ENCODE measurements around the gene TPRG1. TPM values are rescaled to one million over a fixed set of nuclear protein-coding genes. Genes with fewer than 3 reads are reported as not detected.

TPRG1 gene
- total and polyA plus RNA-seq, 7 experiments from 2014 or later: 0.13 to 5.4 (median 1.3) TPM

DNA sequence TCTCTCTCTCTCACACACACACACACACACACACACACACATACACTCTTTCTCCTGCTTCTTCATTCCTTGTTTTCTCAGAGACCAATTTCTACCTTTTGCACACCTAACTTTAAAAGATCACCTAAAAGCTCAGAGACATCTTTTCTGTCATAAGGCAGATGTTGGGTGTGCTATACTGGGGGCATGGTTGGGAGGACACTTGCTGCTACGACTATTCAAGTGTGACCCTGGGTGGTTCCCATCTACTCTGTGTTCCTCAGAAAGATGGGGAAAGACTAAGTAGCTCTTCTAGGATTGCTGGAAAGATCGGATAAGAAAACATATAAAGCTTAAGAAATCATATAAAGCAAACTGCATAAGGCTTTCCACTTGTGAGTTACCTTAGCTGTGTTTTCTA lies 33.2 kb downstream of the TPRG1 start:
- ATAC-seq: no peak
- CTCF ChIA-PET: interaction anchor here (0.6 to 1.1 kb wide), 2 partner anchors 55 to 1465 kb away, joined by 3 read pairs; no protein-coding TSS in a partner anchor

DNA sequence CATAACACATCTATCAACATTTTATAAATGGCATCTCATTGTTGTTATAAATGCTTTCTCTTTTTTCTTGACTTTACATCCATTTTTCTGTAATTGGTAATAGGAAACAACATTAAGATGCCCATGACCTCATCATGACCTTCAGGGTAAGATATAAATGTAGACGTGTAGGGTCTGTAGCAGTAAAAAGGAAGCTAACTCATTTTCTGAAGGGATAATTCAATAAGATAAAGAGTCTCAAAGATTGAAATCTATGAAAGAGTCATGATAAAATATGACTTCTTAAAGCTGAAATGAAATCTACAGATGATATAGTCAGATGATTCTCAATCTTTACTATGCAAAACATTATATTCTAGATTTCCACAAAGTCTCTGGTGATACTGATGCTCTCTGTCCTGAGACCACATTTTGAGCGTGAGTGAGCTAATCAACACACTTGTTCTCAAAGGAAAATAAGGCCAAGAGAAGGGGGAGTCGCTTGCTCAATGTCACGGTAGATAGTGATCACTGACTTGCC lies 38.5 kb downstream of the TPRG1 start:
- ChIA-PET CTCF (no interaction called here), POLR2A (interaction anchor here (0.6 kb wide), 1 partner anchor 99 kb away, joined by 5 read pairs; no protein-coding TSS in a partner anchor)

More for the DNA sequence above, 33.2 kb downstream of the TPRG1 start:
- no peak for DNase-seq
- H3K9me3 Mint-ChIP-seq: no peaks in the 10 kb centered on the region
- H3K4me1 Mint-ChIP-seq: peaks cover 0 to 4% (median 0%) of the 10 kb centered on the region in 7 donors
- no peak overlapping the region for H3K4me3 Mint-ChIP-seq
- no peaks in the 10 kb centered on the region for H3K36me3 Mint-ChIP-seq
- Histone ChIP-seq H3K9me3 (ENCODE audit: control insufficient read depth in 2 of 3, low read length in 3 of 3) (no peaks in the 10 kb centered on the region), H3K27me3 (ENCODE audit: control insufficient read depth in 2 of 2, insufficient read depth in 2 of 2, low read length in 2 of 2) (no peaks in the 10 kb centered on the region), H3K4me3 (ENCODE audit: low read length) (no peak overlapping the region), H3K27ac (ENCODE audit: low read depth, low read length) (no peak overlapping the region), H3K4me1 (ENCODE audit: control insufficient read depth in 2 of 2, insufficient read depth in 2 of 2, low read length in 2 of 2) (no peaks in the 10 kb centered on the region), H3K36me3 (ENCODE audit: control insufficient read depth in 2 of 3, insufficient read depth in 3 of 3, low read length in 3 of 3) (no peaks in the 10 kb centered on the region)
- no peak overlapping the region for H3K27ac Mint-ChIP-seq
- POLR2A ChIA-PET: no interaction called here
- intact Hi-C loops (cut with micrococcal nuclease): no loop called here
- H3K27me3 Mint-ChIP-seq: peaks cover 0 to 18% (median 5%) of the 10 kb centered on the region in 5 donors

DNA sequence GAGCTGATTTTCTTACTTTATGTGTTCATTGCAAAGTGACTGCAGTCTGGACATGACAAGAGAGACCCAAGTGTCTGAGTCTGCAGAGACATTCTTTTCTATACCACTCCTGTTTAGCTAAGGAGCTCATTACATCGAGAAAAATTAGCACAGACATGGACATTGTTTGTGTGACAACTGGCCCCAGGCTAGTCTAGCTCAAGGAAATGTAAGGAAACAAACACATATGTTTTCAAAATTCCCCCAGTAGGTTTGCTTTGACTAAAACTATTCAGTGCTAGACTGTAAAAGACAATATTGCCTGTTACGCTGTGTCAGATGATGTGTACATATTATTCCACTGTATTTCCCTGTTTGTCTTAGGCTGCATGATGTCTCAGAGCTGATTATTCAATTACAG lies 40.9 kb downstream of the TPRG1 start:
- Histone ChIP-seq H3K27me3 (ENCODE audit: control insufficient read depth in 2 of 2, insufficient read depth in 2 of 2, low read length in 2 of 2) (no peaks in the 10 kb centered on the region), H3K27ac (ENCODE audit: low read depth, low read length) (no peak overlapping the region), H3K4me1 (ENCODE audit: control insufficient read depth in 2 of 2, insufficient read depth in 2 of 2, low read length in 2 of 2) (no peaks in the 10 kb centered on the region), H3K36me3 (ENCODE audit: control insufficient read depth in 2 of 3, insufficient read depth in 3 of 3, low read length in 3 of 3) (no peaks in the 10 kb centered on the region), H3K4me3 (ENCODE audit: low read length) (no peak overlapping the region), H3K9me3 (ENCODE audit: control insufficient read depth in 2 of 3, low read length in 3 of 3) (no peaks in the 10 kb centered on the region)
- no peak for ATAC-seq
- ChIA-PET CTCF (interaction anchor here (0.5 kb wide), 1 partner anchor 1465 kb away, joined by 3 read pairs; no protein-coding TSS in a partner anchor), POLR2A (no interaction called here)
- Mint-ChIP-seq H3K4me1 (no peaks in the 10 kb centered on the region), H3K27ac (no peak overlapping the region), H3K36me3 (peaks cover 0 to 3% (median 0%) of the 10 kb centered on the region in 5 donors), H3K27me3 (peaks cover 0 to 16% (median 5%) of the 10 kb centered on the region in 5 donors), H3K9me3 (peaks cover 0 to 1% (median 0%) of the 10 kb centered on the region in 11 donors), H3K4me3 (no peak overlapping the region)
- intact Hi-C loops (cut with micrococcal nuclease): no loop called here
- no peak for DNase-seq

More for the DNA sequence above, 38.5 kb downstream of the TPRG1 start:
- Histone ChIP-seq H3K36me3 (ENCODE audit: control insufficient read depth in 2 of 3, insufficient read depth in 3 of 3, low read length in 3 of 3) (no peaks in the 10 kb centered on the region), H3K27ac (ENCODE audit: low read depth, low read length) (no peak overlapping the region), H3K4me1 (ENCODE audit: control insufficient read depth in 2 of 2, insufficient read depth in 2 of 2, low read length in 2 of 2) (no peaks in the 10 kb centered on the region), H3K27me3 (ENCODE audit: control insufficient read depth in 2 of 2, insufficient read depth in 2 of 2, low read length in 2 of 2) (no peaks in the 10 kb centered on the region), H3K9me3 (ENCODE audit: control insufficient read depth in 2 of 3, low read length in 3 of 3) (no peaks in the 10 kb centered on the region), H3K4me3 (ENCODE audit: low read length) (no peak overlapping the region)
- no peak for ATAC-seq
- peaks cover 0 to 16% (median 5%) of the 10 kb centered on the region in 5 donors for H3K27me3 Mint-ChIP-seq
- H3K36me3 Mint-ChIP-seq: peaks cover 0 to 3% (median 0%) of the 10 kb centered on the region in 5 donors
- H3K9me3 Mint-ChIP-seq: peaks cover 0 to 1% (median 0%) of the 10 kb centered on the region in 11 donors
- no peak for DNase-seq
- intact Hi-C loops (cut with micrococcal nuclease): no loop called here
- H3K4me3 Mint-ChIP-seq: no peak overlapping the region
- H3K4me1 Mint-ChIP-seq: no peaks in the 10 kb centered on the region
- H3K27ac Mint-ChIP-seq: no peak overlapping the region

DNA sequence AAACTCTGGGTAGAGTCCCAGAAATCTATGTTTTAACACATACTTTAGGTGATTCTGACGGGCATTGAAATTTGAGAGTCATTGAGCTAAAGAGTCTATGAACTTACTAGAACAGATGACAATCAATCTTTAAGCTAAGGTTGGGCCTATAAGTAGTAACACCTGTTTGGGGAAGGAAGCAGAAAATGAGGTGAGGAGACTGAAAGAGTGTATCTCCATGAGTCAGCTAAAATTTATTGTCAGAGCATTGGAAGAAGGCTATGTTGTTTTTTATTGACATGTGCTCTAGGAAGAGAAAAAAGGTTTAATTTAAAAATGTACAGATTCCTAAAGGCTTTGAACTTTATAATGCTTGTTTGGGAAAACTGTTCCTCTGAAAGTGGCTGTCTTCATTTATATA lies 42.9 kb downstream of the TPRG1 start:
- ChIA-PET POLR2A (no interaction called here), CTCF (no interaction called here)
- Mint-ChIP-seq H3K4me1 (no peaks in the 10 kb centered on the region), H3K4me3 (no peak overlapping the region), H3K27ac (no peak overlapping the region), H3K36me3 (peaks cover 0 to 3% (median 0%) of the 10 kb centered on the region in 5 donors), H3K9me3 (peaks cover 0 to 1% (median 0%) of the 10 kb centered on the region in 11 donors), H3K27me3 (peaks cover 0 to 9% (median 0%) of the 10 kb centered on the region in 5 donors)
- Histone ChIP-seq H3K9me3 (ENCODE audit: control insufficient read depth in 2 of 3, low read length in 3 of 3) (no peaks in the 10 kb centered on the region), H3K27ac (ENCODE audit: low read depth, low read length) (no peak overlapping the region), H3K36me3 (ENCODE audit: control insufficient read depth in 2 of 3, insufficient read depth in 3 of 3, low read length in 3 of 3) (no peaks in the 10 kb centered on the region), H3K27me3 (ENCODE audit: control insufficient read depth in 2 of 2, insufficient read depth in 2 of 2, low read length in 2 of 2) (no peaks in the 10 kb centered on the region), H3K4me3 (ENCODE audit: low read length) (no peak overlapping the region), H3K4me1 (ENCODE audit: control insufficient read depth in 2 of 2, insufficient read depth in 2 of 2, low read length in 2 of 2) (no peaks in the 10 kb centered on the region)
- ATAC-seq: no peak
- no peak for DNase-seq
- intact Hi-C loops (cut with micrococcal nuclease): no loop called here

DNA sequence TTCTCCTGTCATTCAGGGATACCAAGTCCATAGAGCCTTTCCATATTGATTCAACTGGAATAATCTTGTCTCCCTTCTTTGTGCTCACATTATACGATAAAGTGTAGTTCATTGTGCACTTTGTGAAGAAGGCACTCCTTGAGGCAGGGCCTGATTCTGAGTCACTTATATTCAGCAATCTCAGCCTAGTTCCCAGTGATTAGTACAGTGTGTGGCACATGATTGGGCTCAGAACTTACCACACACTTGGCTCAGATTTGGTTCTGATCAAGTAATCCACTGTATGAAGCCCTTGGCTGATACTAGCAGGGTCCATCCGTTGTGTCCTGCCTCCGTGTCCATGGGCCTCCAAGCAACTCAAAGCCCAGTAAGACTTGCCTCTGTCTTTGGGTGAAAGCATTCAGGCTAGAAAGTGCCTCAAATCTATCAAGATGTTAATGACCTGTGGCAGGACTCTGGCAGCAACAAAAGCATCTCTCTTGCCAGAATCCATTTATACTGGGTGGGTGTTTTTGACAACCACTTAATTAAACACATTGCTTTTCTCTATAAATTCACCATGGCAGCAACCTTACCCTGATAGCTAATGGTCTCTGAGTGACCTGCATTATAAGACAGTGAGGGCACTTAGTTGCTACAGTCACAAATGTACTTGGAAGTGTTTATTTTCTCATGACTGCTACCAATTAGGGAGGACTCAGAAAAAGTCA lies 51.3 kb downstream of the TPRG1 start:
- no peak overlapping the region for H3K4me3 Mint-ChIP-seq
- CTCF ChIA-PET: no interaction called here
- ATAC-seq: no peak

DNA sequence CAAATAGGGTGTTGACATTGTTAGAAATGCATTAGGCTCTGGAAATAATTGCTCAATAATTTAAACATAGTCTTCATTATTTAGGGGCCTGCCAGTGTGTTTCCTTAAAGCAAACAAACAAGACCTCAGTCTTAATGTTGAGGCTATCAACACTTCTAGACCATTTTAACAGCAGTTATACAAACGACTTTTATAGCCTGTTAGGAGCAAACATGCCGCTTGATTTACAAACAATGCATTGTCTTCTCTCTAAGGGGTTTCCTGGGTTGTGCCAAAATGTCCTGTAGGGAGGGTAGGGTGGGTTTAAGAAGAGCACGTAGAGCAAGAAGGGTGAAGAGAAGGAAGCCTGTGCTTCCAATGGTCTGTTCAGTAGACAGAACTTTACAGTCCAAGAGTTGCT lies 53.7 kb downstream of the TPRG1 start:
- Mint-ChIP-seq H3K27me3 (peaks cover 0 to 6% (median 0%) of the 10 kb centered on the region in 5 donors), H3K4me1 (peaks cover 0 to 6% (median 2%) of the 10 kb centered on the region in 7 donors), H3K36me3 (no peaks in the 10 kb centered on the region), H3K9me3 (no peaks in the 10 kb centered on the region), H3K4me3 (no peak overlapping the region), H3K27ac (no peak overlapping the region)
- ChIA-PET POLR2A (no interaction called here), CTCF (no interaction called here)
- DNase-seq (no peak), ATAC-seq (no peak)
- Histone ChIP-seq H3K4me3 (ENCODE audit: low read length) (no peak overlapping the region), H3K4me1 (ENCODE audit: control insufficient read depth in 2 of 2, insufficient read depth in 2 of 2, low read length in 2 of 2) (no peaks in the 10 kb centered on the region), H3K27me3 (ENCODE audit: control insufficient read depth in 2 of 2, insufficient read depth in 2 of 2, low read length in 2 of 2) (no peaks in the 10 kb centered on the region), H3K9me3 (ENCODE audit: control insufficient read depth in 2 of 3, low read length in 3 of 3) (no peaks in the 10 kb centered on the region), H3K27ac (ENCODE audit: low read depth, low read length) (no peak overlapping the region), H3K36me3 (ENCODE audit: control insufficient read depth in 2 of 3, insufficient read depth in 3 of 3, low read length in 3 of 3) (no peaks in the 10 kb centered on the region)
- intact Hi-C loops (cut with micrococcal nuclease): no loop called here

More for the DNA sequence above, 51.3 kb downstream of the TPRG1 start:
- Mint-ChIP-seq H3K27ac (no peak overlapping the region), H3K36me3 (no peaks in the 10 kb centered on the region), H3K4me1 (no peaks in the 10 kb centered on the region), H3K9me3 (no peaks in the 10 kb centered on the region), H3K27me3 (peaks cover 0 to 6% (median 0%) of the 10 kb centered on the region in 5 donors)
- Histone ChIP-seq H3K27ac (ENCODE audit: low read depth, low read length) (no peak overlapping the region), H3K36me3 (ENCODE audit: control insufficient read depth in 2 of 3, insufficient read depth in 3 of 3, low read length in 3 of 3) (no peaks in the 10 kb centered on the region), H3K4me3 (ENCODE audit: low read length) (no peak overlapping the region), H3K27me3 (ENCODE audit: control insufficient read depth in 2 of 2, insufficient read depth in 2 of 2, low read length in 2 of 2) (no peaks in the 10 kb centered on the region), H3K9me3 (ENCODE audit: control insufficient read depth in 2 of 3, low read length in 3 of 3) (no peaks in the 10 kb centered on the region), H3K4me1 (ENCODE audit: control insufficient read depth in 2 of 2, insufficient read depth in 2 of 2, low read length in 2 of 2) (no peaks in the 10 kb centered on the region)
- POLR2A ChIA-PET: no interaction called here
- intact Hi-C loops (cut with micrococcal nuclease): no loop called here
- no peak for DNase-seq

DNA sequence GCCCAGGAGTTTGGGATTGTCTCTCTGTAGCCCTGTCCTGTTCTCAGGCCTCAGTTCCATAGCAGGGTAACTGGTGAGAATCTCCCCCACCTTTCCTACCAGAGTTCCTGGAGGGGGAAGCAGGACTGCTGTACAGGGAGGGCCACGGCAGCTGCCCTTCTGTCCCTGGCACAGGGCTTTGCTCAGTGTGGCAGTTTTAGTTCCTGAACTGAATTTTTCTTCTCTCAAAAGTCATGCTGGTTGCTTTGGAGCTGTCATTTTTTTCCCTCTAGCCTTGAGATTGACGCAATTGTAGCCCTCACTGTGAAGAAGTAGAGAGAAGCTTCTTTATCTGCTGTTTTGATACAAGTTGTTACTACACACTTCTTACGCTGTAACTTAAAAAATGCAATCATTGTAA lies 55.5 kb downstream of the TPRG1 start:
- ATAC-seq (no peak), DNase-seq (no peak)
- Histone ChIP-seq H3K4me1 (ENCODE audit: control insufficient read depth in 2 of 2, insufficient read depth in 2 of 2, low read length in 2 of 2) (no peaks in the 10 kb centered on the region), H3K27ac (ENCODE audit: low read depth, low read length) (no peak overlapping the region), H3K4me3 (ENCODE audit: low read length) (no peak overlapping the region), H3K9me3 (ENCODE audit: control insufficient read depth in 2 of 3, low read length in 3 of 3) (no peaks in the 10 kb centered on the region), H3K36me3 (ENCODE audit: control insufficient read depth in 2 of 3, insufficient read depth in 3 of 3, low read length in 3 of 3) (no peaks in the 10 kb centered on the region), H3K27me3 (ENCODE audit: control insufficient read depth in 2 of 2, insufficient read depth in 2 of 2, low read length in 2 of 2) (no peaks in the 10 kb centered on the region)
- ChIA-PET POLR2A (no interaction called here), CTCF (no interaction called here)
- intact Hi-C loops (cut with micrococcal nuclease): no loop called here
- Mint-ChIP-seq H3K27ac (no peak overlapping the region), H3K27me3 (peaks cover 0 to 12% (median 0%) of the 10 kb centered on the region in 5 donors), H3K9me3 (no peaks in the 10 kb centered on the region), H3K36me3 (no peaks in the 10 kb centered on the region), H3K4me3 (no peak overlapping the region), H3K4me1 (peaks cover 0 to 6% (median 2%) of the 10 kb centered on the region in 7 donors)
